CD14-positive monocyte (primary cell): Measurements from ENCODE around the gene CHCHD6. TPM values are rescaled to one million over a fixed set of nuclear protein-coding genes. Genes with fewer than 3 reads are reported as not detected.

ENCODE experiments used
- DNase-seq, 3 donors: peaks; one replicate each; pipeline ENCODE4 v3.0.0-alpha.2; 2011 to 2022
- H2AFZ ChIP-seq: 2 replicates; pipeline ENCODE4 v1.6.0; 2012; ENCODE audit warnings: mild to moderate bottlenecking, low read depth, low read length, inconsistent platforms; ENCODE audit not compliant: insufficient read depth, poor library complexity, severe bottlenecking
- H3K27ac ChIP-seq, 2 donors: 1 replicate in 1 of 2; 2 replicates in 1 of 2; pipeline ENCODE4 v1.5.1; 2012 to 2013; ENCODE audit warnings: low read length in 2 of 2, control low read depth in 1 of 2, inconsistent platforms in 1 of 2, low read depth in 1 of 2, mild to moderate bottlenecking in 1 of 2
- H3K27me3 ChIP-seq, 2 donors: one replicate each; pipeline versions ENCODE4 v1.6.0 to v1.6.1; 2011 to 2013; ENCODE audit warnings: low read length in 2 of 2; ENCODE audit not compliant: control insufficient read depth in 2 of 2, insufficient read depth in 2 of 2
- H3K36me3 ChIP-seq, 2 donors: replicated peaks in 1 of 2; 1 replicate in 1 of 2; 2 replicates in 1 of 2; pipeline versions ENCODE4 v1.5.1 to v1.6.1; 2012 to 2013; ENCODE audit warnings: low read length in 2 of 2, control low read depth in 1 of 2, inconsistent platforms in 1 of 2, mild to moderate bottlenecking in 1 of 2; ENCODE audit not compliant: insufficient read depth in 2 of 2, control insufficient read depth in 1 of 2
- H3K4me1 ChIP-seq, 2 donors: 1 replicate in 1 of 2; 2 replicates in 1 of 2; pipeline versions ENCODE4 v1.5.1 to v1.6.1; 2012 to 2013; ENCODE audit warnings: low read length in 2 of 2, control low read depth in 1 of 2, inconsistent platforms in 1 of 2, mild to moderate bottlenecking in 1 of 2, moderate library complexity in 1 of 2; ENCODE audit not compliant: insufficient read depth in 2 of 2, control insufficient read depth in 1 of 2
- H3K4me2 ChIP-seq: replicated peaks from 2 replicates; pipeline ENCODE3; 2012; ENCODE audit warnings: low read length, moderate library complexity, mild to moderate bottlenecking; ENCODE audit not compliant: poor library complexity, severe bottlenecking; ENCODE audit errors: extremely low read depth
- H3K4me3 ChIP-seq, 3 experiments: fragments of 200-600 bp in 1 of 3; sonication (generic) in 1 of 3; replicated peaks in 1 of 3; 1 replicate in 2 of 3; 2 replicates in 1 of 3; pipeline ENCODE4 v1.5.1; 2011 to 2013; ENCODE audit warnings: low read length in 3 of 3, mild to moderate bottlenecking in 3 of 3, control low read depth in 2 of 3, low read depth in 2 of 3, inconsistent platforms in 1 of 3, moderate library complexity in 1 of 3
- H3K79me2 ChIP-seq: 2 replicates; pipeline ENCODE4 v1.6.0; 2012; ENCODE audit warnings: mild to moderate bottlenecking, control low read depth, inconsistent platforms, low read length, moderate library complexity; ENCODE audit not compliant: insufficient read depth
- H3K9ac ChIP-seq: 2 replicates; pipeline ENCODE4 v1.6.0; 2017; ENCODE audit warnings: low read length, mild to moderate bottlenecking; ENCODE audit not compliant: insufficient read depth, poor library complexity, severe bottlenecking
- H3K9me3 ChIP-seq, 2 donors: replicated peaks in 1 of 2; 1 replicate in 1 of 2; 2 replicates in 1 of 2; pipeline versions ENCODE4 v1.5.1 to v1.6.1; 2012 to 2013; ENCODE audit warnings: low read length in 2 of 2, control low read depth in 1 of 2; ENCODE audit not compliant: control insufficient read depth in 1 of 2, insufficient read depth in 1 of 2
- H4K20me1 ChIP-seq: 2 replicates; pipeline ENCODE4 v1.6.0; 2012; ENCODE audit warnings: mild to moderate bottlenecking, low read length, control low read depth, moderate library complexity; ENCODE audit not compliant: insufficient read depth
- H3K27ac Mint-ChIP-seq, 7 donors: one replicate each; pipeline ENCODE4 v1.8.0; 2020; ENCODE audit warnings: mild to moderate bottlenecking in 7 of 7, mixed read lengths in 7 of 7, moderate library complexity in 6 of 7, inconsistent platforms in 2 of 7
- H3K27me3 Mint-ChIP-seq, 3 donors: one replicate each; pipeline ENCODE4 v1.8.0; 2021 to 2022; ENCODE audit warnings: low read depth in 3 of 3, mild to moderate bottlenecking in 3 of 3, mixed read lengths in 3 of 3, moderate library complexity in 3 of 3, inconsistent platforms in 1 of 3
- H3K36me3 Mint-ChIP-seq, 2 donors: one replicate each; pipeline ENCODE4 v1.8.0; 2020; ENCODE audit warnings: mixed read lengths in 2 of 2, inconsistent platforms in 1 of 2, mild to moderate bottlenecking in 1 of 2
- H3K4me1 Mint-ChIP-seq: one replicate; pipeline ENCODE4 v1.8.0; 2020; ENCODE audit warnings: mild to moderate bottlenecking, mixed read lengths
- H3K4me3 Mint-ChIP-seq, 2 donors: one replicate each; pipeline ENCODE4 v1.8.0; 2020; ENCODE audit warnings: mild to moderate bottlenecking in 2 of 2, mixed read lengths in 2 of 2, moderate library complexity in 1 of 2
- H3K9me3 Mint-ChIP-seq, 7 donors: one replicate each; pipeline ENCODE4 v1.8.0; 2020 to 2022; ENCODE audit warnings: mixed read lengths in 7 of 7, mild to moderate bottlenecking in 6 of 7, moderate library complexity in 6 of 7, inconsistent platforms in 2 of 7
- CTCF ChIP-seq: fragments of 200-600 bp; IDR thresholded peaks from one replicate; pipeline ENCODE4 v1.8.0; 2022; ENCODE audit warnings: antibody characterized with exemption, mild to moderate bottlenecking
- WGBS: methylation state at CpG from one replicate; pipeline ENCODE4 v1.1.5; 2013; ENCODE audit warnings: missing lambda C conversion rate; ENCODE audit not compliant: insufficient coverage; 5-methylcytosine and 5-hydroxymethylcytosine counted together
- intact Hi-C, 2 donors: fragments of 100-400 bp; cut with micrococcal nuclease; formaldehyde crosslinking; loops; one replicate each; pipeline versions ENCODE4 v1.15.0 to v1.15.1; 2023
- polyA plus RNA-seq, 3 donors: library from polyadenylated mRNA; depleted of rRNA in 1 of 3; unstranded in 2 of 3; stranded (reverse) in 1 of 3; fragments of 300-500 nt in 2 of 3; fragments of >200 nt in 1 of 3; fragmentation: Illumina TruSeq in 2 of 3; gene quantifications; 1 replicate in 2 of 3; 2 replicates in 1 of 3; pipeline ENCODE4 v1.2.3, GENCODE V29; 2012 to 2021

The CHCHD6 gene
- polyA plus RNA-seq, 3 donors, result 1.1 to 1.8 (median 1.8) TPM

DNA sequence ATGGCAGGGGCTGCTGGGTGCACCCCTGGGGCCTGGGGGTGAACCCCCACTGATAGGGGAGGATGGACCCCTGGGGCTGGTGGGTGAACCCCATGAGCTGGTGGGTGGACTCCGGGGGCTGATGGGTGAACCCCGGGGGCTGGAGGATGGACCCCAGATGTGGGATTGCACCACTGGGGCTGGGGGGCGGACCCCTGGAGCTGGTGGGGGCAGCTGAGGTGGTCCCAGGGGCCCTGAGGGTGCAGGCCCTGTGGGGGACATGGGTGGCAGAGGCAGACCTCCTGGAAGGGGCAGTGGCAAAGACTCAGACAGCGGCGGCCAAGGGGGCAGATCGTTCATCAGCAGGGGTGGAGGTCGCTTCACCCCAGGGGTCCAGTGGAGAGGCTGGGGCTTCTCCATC is 31.7 kb upstream of the CHCHD6 start:
- Histone ChIP-seq H3K9ac (no peak overlapping the region), H3K79me2 (no peaks in the 10 kb centered on the region), H3K9me3 (peaks cover 0 to 20% of the 10 kb centered on the region in 2 donors), H3K4me1 (no peaks in the 10 kb centered on the region), H2AFZ (no peak overlapping the region), H3K4me3 (no peak overlapping the region), H4K20me1 (no peaks in the 10 kb centered on the region), H3K27ac (no peak overlapping the region), H3K4me2 (no peak overlapping the region), H3K36me3 (no peaks in the 10 kb centered on the region), H3K27me3 (no peaks in the 10 kb centered on the region)
- Mint-ChIP-seq H3K36me3 (no peaks in the 10 kb centered on the region), H3K27ac (no peak overlapping the region), H3K9me3 (peaks cover 3 to 24% (median 11%) of the 10 kb centered on the region in 7 donors), H3K4me1 (peaks cover 4% of the 10 kb centered on the region), H3K4me3 (no peak overlapping the region), H3K27me3 (peaks cover 0 to 5% (median 1%) of the 10 kb centered on the region in 3 donors)
- DNase-seq, result no peak
- intact Hi-C loops, result no loop called here
- TF ChIP-seq CTCF, result no peak
- WGBS, result 92% methylated on average over 7 of the region's 7 CpGs

- peaks cover 4% of the 10 kb centered on the region for H3K4me1 Mint-ChIP-seq
- peaks cover 2 to 7% (median 5%) of the 10 kb centered on the region in 3 donors for H3K27me3 Mint-ChIP-seq
- Histone ChIP-seq H3K4me3 (no peak overlapping the region), H3K4me2 (no peak overlapping the region), H3K9me3 (peaks cover 0 to 20% of the 10 kb centered on the region in 2 donors), H3K27me3 (no peaks in the 10 kb centered on the region), H3K36me3 (no peaks in the 10 kb centered on the region), H2AFZ (no peak overlapping the region), H3K79me2 (no peaks in the 10 kb centered on the region), H3K27ac (no peak overlapping the region), H3K4me1 (no peaks in the 10 kb centered on the region), H3K9ac (no peak overlapping the region), H4K20me1 (no peaks in the 10 kb centered on the region)
- no peak overlapping the region for H3K4me3 Mint-ChIP-seq
- H3K9me3 Mint-ChIP-seq, result peaks cover 3 to 24% (median 11%) of the 10 kb centered on the region in 7 donors
- no peaks in the 10 kb centered on the region for H3K36me3 Mint-ChIP-seq
- H3K27ac Mint-ChIP-seq, result no peak overlapping the region
- no peak for DNase-seq
- intact Hi-C loops, result no loop called here
- 94% methylated on average over 6 of the region's 6 CpGs for WGBS
- no peak for TF ChIP-seq CTCF
Measured at GRCh38 chr3:126672741-126673140, 31.3 kb upstream of the CHCHD6 start.
